HEK293T (cell line): ENCODE data around the gene CHP2.

Source experiments
- FOXM1 ChIP-seq: fragments of 450-650 bp; IDR thresholded peaks from 2 replicates; pipeline ENCODE4 v1.6.1; 2017; ENCODE audit warnings: mild to moderate bottlenecking, borderline replicate concordance
- L3MBTL2 ChIP-seq: fragments of 450-650 bp; conservative IDR thresholded peaks from 2 replicates; pipeline ENCODE4 v1.6.1; 2016; ENCODE audit warnings: mild to moderate bottlenecking
- SUZ12 ChIP-seq: fragments of 450-650 bp; IDR thresholded peaks from 2 replicates; pipeline ENCODE4 v1.6.1; 2016; ENCODE audit warnings: mild to moderate bottlenecking

DNA sequence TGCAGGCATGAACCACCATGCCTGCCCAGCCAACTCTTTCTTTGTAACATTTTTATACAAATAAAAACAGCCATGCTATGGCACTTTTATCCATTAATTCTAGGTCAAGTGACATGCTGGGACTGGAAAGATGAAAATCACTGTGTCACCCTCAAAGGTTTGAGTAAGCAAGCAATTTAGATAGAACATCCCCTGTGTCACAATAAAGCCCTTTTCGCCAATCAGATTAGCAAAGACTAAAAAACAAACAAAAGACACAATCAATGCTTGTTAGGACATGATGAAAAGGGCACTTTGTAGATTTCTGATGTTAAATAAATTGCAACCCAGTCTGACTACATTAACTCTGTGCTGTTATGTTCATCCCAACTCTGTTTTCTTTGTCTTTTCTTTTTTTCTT lies 26.4 kb downstream of the CHP2 start:
- no peak for TF ChIP-seq L3MBTL2
- no peak for TF ChIP-seq FOXM1
- no peak for TF ChIP-seq SUZ12
